HAP-1 (cell line): ENCODE measurements around the gene GTF2F2.

Experiments
- DNase-seq, 2 experiments: peaks; one replicate each; pipeline ENCODE4 v3.0.0-alpha.2; 2016 to 2020; ENCODE audit warnings: low spot score in 2 of 2
- H3K27me3 ChIP-seq: fragments of 250-450 bp; sonication (Bioruptor Pico); 2 replicates; pipeline ENCODE4 v1.5.1; 2020; ENCODE audit warnings: low read depth, mild to moderate bottlenecking, moderate library complexity
- H3K36me3 ChIP-seq: fragments of 250-450 bp; sonication (Bioruptor Pico); replicated peaks from 2 replicates; pipeline ENCODE4 v1.5.1; 2020; ENCODE audit warnings: mild to moderate bottlenecking
- H3K4me1 ChIP-seq: fragments of 250-450 bp; sonication (Bioruptor Pico); 2 replicates; pipeline ENCODE4 v1.5.1; 2020; ENCODE audit warnings: mild to moderate bottlenecking
- H3K4me3 ChIP-seq: fragments of 250-450 bp; sonication (Bioruptor Pico); 2 replicates; pipeline ENCODE4 v1.5.1; 2020; ENCODE audit warnings: mild to moderate bottlenecking, moderate library complexity
- H3K9me3 ChIP-seq: fragments of 250-450 bp; sonication (Bioruptor Pico); 2 replicates; pipeline ENCODE4 v1.5.1; 2020; ENCODE audit warnings: mild to moderate bottlenecking, moderate library complexity
- in situ Hi-C: fragments of 300-500 bp; cut with MboI; formaldehyde crosslinking; loops from 3 replicates; pipeline ENCODE4 v1.14.3; 2020; ENCODE audit warnings: low sequenced_read_pairs, inconsistent platforms, mixed read lengths

Gene GTF2F2

GRCh38 chr13:45306966-45307365 is 186.7 kb downstream of the GTF2F2 start:
- Histone ChIP-seq H3K36me3 (no peaks in the 10 kb centered on the region), H3K27me3 (no peaks in the 10 kb centered on the region), H3K9me3 (no peaks in the 10 kb centered on the region), H3K4me3 (no peak overlapping the region), H3K4me1 (peaks cover 4% of the 10 kb centered on the region; the same call in 1 of the 2 replicates)
- DNase-seq: no peak
- in situ Hi-C loops: loop anchor here (5.0 kb wide), 1 partner anchor 265 kb away; no protein-coding TSS in a partner anchor

DNA sequence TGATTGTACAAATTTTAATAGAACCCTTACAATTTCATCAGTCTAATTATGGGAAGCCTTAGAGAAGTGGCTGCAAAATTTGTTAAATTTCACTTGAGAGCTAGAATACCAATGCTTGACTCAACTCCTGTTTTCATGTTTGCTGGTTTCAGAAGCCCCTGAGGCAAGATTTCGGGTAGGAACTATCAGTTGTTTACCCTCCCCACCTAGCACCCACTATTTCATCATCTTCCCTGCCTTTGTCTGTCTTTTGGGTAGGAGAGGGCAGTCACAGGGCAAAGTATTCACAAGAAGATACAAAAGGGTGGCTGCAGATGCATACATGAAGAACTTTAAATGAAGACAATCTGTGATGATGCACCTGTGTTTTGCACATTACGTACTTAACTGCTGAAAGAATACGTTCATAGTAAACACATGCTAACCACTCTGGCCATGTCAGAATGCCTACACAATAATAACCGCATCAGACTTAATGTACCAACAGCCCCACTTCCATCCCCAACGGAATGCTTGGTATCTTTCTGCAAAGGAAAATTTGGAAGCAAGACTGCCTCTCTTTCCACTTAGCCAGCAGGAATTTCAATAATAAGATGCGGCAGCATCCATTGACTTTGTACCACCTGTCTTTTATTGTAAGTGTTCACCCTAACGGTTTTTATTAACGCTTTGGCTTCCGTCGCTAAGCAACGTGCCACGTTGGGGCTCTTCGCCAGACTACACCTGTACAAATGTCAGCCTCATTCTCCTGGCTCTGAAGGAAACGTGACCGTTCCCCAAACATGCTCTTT is 190.2 kb downstream of the GTF2F2 start:
- no peak for DNase-seq
- in situ Hi-C loops: no loop called here
- H3K4me3 ChIP-seq: no peak overlapping the region

DNA sequence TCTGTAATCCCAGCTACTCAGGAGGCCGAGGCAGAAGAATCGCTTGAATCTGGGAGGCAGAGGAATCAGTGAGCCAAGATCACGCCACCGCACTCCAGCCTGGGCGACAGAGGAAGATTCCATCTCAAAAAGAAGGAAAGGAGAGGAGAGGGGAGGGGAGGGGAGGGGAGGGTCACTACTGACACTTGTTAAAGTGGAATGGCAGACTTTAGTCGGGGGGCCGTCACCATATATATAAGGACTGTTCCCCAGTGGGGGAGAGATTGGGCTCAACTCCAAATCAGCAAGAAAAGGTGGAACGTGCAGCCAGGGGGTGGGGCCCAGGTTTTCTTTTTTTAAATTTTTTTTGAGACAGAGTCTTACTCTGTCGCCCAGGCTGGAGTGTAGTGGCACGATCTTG is 194.5 kb downstream of the GTF2F2 start:
- DNase-seq: no peak
- Histone ChIP-seq H3K9me3 (no peaks in the 10 kb centered on the region), H3K4me3 (no peak overlapping the region), H3K27me3 (no peaks in the 10 kb centered on the region), H3K36me3 (no peaks in the 10 kb centered on the region), H3K4me1 (no peaks in the 10 kb centered on the region)
- in situ Hi-C loops: no loop called here

More for the DNA sequence above, 190.2 kb downstream of the GTF2F2 start:
- peaks cover 4% of the 10 kb centered on the region; the same call in 1 of the 2 replicates for H3K4me1 ChIP-seq
- H3K36me3 ChIP-seq: no peaks in the 10 kb centered on the region
- H3K9me3 ChIP-seq: no peaks in the 10 kb centered on the region
- H3K27me3 ChIP-seq: no peaks in the 10 kb centered on the region

GRCh38 chr13:45315520-45316167 is 195.3 kb downstream of the GTF2F2 start:
- no peak for DNase-seq
- in situ Hi-C loops: no loop called here
- Histone ChIP-seq H3K27me3 (no peaks in the 10 kb centered on the region), H3K4me3 (no peak overlapping the region), H3K9me3 (no peaks in the 10 kb centered on the region), H3K4me1 (no peaks in the 10 kb centered on the region), H3K36me3 (no peaks in the 10 kb centered on the region)

GRCh38 chr13:45316338-45316737 is 196.0 kb downstream of the GTF2F2 start:
- Histone ChIP-seq H3K9me3 (no peaks in the 10 kb centered on the region), H3K27me3 (no peaks in the 10 kb centered on the region), H3K4me1 (no peaks in the 10 kb centered on the region), H3K36me3 (no peaks in the 10 kb centered on the region), H3K4me3 (no peak overlapping the region)
- DNase-seq: no peak
- in situ Hi-C loops: no loop called here

- H3K4me3 ChIP-seq: no peak overlapping the region
- H3K36me3 ChIP-seq: no peaks in the 10 kb centered on the region
- H3K9me3 ChIP-seq: no peaks in the 10 kb centered on the region
- H3K4me1 ChIP-seq: no peaks in the 10 kb centered on the region
- no peaks in the 10 kb centered on the region for H3K27me3 ChIP-seq
- in situ Hi-C loops: no loop called here
- no peak for DNase-seq
Observed at GRCh38 chr13:45316996-45317395, 196.7 kb downstream of the GTF2F2 start.

DNA sequence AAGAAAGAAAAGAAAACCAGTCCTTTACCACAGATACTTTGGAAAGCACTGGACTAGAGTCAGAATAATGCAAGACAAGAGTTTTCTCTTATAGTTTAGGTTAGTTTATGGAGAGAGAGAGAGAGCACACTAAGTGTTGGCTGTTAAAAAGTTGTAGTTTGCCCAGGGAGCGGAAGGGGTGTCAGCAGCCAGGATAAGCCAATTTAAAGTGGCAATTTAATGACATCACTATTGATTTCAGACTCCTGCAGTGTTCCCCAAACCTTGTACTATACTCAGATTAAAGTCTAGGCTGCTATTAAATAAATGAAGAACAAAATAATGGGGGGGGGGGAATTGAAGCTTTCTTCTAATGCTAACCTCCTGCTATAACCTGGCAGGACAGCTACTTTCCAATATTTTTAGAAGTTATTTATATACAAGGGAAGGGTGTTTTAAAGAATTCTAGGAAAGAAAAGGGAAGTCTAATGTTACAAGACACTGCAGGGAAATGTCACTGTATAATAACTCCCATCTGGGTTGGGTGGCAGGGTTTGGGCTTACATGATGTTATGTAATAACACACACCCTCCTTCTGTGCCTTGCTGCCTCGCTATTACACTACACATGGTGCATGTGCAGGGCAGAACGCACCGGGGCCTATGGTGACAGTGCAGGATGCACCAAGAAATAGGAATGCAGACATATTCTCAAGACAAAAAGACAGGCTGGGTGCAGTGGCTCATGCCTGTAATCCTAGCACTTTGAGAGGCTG is 200.7 kb downstream of the GTF2F2 start:
- Histone ChIP-seq H3K9me3 (no peaks in the 10 kb centered on the region), H3K27me3 (no peaks in the 10 kb centered on the region), H3K36me3 (no peaks in the 10 kb centered on the region), H3K4me1 (no peaks in the 10 kb centered on the region), H3K4me3 (no peak overlapping the region)
- DNase-seq: no peak
- in situ Hi-C loops: no loop called here

- Histone ChIP-seq H3K4me3 (no peak overlapping the region), H3K36me3 (no peaks in the 10 kb centered on the region), H3K4me1 (peaks cover 2% of the 10 kb centered on the region; the same call in 1 of the 2 replicates), H3K9me3 (no peaks in the 10 kb centered on the region), H3K27me3 (no peaks in the 10 kb centered on the region)
- no peak for DNase-seq
- in situ Hi-C loops: no loop called here
Observed at GRCh38 chr13:45325806-45326205, 205.5 kb downstream of the GTF2F2 start.

- in situ Hi-C loops: no loop called here
- no peak overlapping the region for H3K4me3 ChIP-seq
- H3K27me3 ChIP-seq: no peaks in the 10 kb centered on the region
- DNase-seq: no peak
- H3K9me3 ChIP-seq: no peaks in the 10 kb centered on the region
- H3K36me3 ChIP-seq: no peaks in the 10 kb centered on the region
- H3K4me1 ChIP-seq: peaks cover 2% of the 10 kb centered on the region; the same call in 1 of the 2 replicates
Observed at GRCh38 chr13:45327253-45327955, 207.1 kb downstream of the GTF2F2 start.

DNA sequence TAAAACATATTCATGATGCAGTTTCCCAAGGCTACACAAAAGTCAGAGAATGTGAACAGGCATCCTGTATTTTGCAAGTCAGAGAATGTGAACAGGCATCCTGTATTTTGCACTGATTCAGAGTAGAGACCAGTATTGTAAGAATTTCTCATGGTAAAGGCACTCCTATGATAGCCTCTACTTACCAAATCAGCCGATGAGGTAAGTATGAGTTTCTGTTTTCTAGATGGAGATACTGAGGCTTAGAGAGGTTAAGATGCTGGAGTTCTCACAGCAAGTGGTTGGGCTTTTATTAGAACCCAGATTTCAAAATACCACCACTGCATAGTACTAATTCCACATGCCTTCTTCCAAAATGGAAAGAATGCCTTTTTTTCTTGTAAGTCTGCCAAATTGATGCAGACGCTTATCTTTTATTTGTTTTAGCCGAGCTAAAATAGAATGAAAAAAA is 208.4 kb downstream of the GTF2F2 start:
- Histone ChIP-seq H3K4me1 (peaks cover 2% of the 10 kb centered on the region; the same call in 1 of the 2 replicates), H3K9me3 (no peaks in the 10 kb centered on the region), H3K27me3 (no peaks in the 10 kb centered on the region), H3K4me3 (no peak overlapping the region), H3K36me3 (no peaks in the 10 kb centered on the region)
- no peak for DNase-seq
- in situ Hi-C loops: no loop called here

DNA sequence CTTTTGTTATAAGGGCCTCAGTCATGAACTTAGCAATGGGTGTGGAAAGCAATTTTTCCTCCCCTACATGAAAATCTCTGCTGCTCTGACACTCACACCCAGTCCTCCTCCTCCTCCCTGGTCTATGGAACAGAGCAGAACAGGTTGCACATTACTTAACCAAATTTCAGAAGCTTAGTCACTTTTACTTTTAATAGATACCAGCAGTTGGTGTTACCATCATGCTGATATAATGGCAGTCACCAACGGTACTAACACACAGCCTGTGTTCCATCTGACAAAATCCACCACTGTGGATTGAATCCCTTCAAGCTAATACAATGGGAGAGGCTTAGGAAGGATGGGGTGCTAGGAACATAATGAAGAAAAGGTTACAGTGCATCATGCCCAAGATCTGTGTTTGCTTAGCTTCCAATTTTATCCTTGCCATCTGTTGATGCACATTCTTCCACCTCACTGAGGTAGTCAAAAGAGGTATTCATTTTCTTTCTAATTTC is 210.9 kb downstream of the GTF2F2 start:
- in situ Hi-C loops: no loop called here
- Histone ChIP-seq H3K4me1 (peaks cover 2% of the 10 kb centered on the region; the same call in 1 of the 2 replicates), H3K27me3 (no peaks in the 10 kb centered on the region), H3K36me3 (peaks cover 21% of the 10 kb centered on the region), H3K9me3 (no peaks in the 10 kb centered on the region), H3K4me3 (no peak overlapping the region)
- DNase-seq: no peak

- H3K36me3 ChIP-seq: peaks cover 26% of the 10 kb centered on the region
- DNase-seq: no peak
- in situ Hi-C loops: no loop called here
- no peaks in the 10 kb centered on the region for H3K9me3 ChIP-seq
- no peaks in the 10 kb centered on the region for H3K27me3 ChIP-seq
- no peak overlapping the region for H3K4me3 ChIP-seq
- H3K4me1 ChIP-seq: peaks cover 2% of the 10 kb centered on the region; the same call in 1 of the 2 replicates
Observed at GRCh38 chr13:45331692-45332035, 211.4 kb downstream of the GTF2F2 start.
